ENCODE results near the gene OSTN.
"Not testable (repeated sequence)": the region's sequence is repeated elsewhere in the genome, so short reads cannot be mapped to it uniquely, and the experiment has no call there.

The OSTN gene

DNA sequence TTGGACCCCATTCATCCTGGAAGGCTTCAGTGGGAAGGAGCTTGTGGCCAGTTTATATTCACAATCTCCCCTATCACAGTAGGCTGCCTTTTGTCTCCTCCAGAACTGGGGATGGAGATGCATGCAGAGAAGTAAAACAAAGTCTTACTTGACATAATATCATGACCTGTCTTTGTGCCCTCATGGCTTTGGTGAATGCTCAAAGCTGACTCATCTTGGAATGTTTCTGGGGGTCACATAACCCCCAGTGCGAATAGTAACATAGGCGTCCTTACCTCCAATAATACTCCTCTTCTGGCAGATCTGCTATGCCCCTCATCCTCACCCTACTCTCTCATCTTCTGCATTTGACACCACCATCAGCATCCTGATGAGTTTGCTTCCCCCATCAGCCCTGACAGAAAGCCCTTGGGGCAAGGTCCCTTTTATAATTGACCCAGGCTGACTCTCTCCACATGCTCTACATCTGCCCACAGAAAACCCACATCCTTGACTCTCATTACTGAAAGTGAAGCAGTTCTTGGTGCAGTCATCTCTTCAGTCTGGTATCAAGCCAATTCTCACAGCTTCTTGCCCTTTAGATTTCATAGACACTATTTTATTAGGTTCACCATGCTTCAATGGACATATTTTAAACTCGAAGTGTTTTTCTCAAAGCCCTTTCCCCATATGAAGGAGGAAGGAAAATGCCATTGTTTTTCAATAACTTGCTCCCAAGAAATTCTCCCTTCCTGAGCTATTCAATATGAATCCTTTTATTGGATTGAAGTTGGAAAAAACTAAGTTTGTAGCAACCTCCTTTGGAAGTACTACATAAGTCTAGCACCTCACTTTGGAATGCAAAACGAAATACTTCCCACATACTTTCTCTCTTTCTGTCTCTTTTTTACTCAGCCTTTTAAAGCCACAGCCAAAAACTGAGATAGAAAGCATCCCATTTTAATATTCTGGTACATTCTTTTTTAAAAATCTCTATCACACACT is 36.6 kb downstream of the OSTN start:
- no peak for DNase-seq

DNA sequence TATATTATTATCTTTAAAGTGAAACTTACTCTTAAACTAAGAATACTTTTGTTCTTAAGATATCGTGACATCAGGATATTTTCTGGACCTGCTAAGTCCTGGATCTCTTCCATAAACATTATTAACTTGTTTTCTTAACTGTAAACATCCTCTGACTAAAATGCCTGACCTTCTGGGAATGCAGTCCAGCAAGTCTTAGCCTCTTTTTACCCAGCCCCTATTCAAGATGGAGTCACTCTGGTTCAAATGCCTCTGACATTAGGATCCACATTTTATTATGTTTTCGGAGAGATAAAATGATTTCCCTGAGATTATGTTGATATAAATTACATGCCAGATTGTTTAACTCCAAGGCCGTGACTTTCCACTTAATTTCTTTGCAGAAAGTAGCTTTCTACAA is 37.6 kb downstream of the OSTN start:
- no peak for DNase-seq

DNA sequence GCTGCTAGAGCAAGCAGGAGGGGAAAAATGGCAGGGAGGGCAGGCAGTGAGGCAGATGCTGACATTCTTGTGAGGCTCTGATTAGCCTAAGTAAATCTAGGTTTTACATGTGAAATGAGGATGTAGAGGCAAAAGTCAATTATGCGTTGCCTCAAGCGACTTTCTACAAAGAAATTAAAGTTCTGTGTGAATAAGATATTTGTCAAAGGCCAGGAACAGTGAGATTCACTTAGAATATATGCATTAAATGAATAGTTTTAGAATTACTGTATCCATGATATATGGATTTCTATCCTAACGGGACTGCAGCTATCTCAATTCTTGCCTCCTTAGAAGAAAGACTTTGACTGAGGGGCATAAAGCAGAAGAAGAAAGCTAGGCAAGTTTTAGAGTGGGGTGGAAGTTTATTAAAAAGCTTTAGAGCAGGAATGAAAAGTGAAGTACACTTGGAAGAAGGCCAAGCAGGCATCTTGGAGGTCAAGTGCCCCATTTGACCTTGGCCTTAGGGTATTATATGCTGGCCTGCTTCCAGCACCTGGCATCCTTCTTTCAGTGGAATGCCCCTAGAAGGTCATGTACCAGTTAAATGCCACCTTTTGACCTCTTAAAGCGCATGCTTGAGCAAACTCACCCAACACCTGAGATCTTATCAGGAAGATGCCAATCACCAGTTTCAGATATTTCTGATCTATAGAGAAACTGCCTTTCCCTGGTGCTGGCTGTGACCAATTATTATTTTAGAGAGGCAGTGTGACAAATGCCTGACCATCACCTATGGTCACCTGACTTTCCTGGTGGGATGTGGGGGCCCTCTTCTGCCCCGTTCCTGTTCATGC is 38.2 kb downstream of the OSTN start:
- DNase-seq, result peak; percentile 18 to 49

DNA sequence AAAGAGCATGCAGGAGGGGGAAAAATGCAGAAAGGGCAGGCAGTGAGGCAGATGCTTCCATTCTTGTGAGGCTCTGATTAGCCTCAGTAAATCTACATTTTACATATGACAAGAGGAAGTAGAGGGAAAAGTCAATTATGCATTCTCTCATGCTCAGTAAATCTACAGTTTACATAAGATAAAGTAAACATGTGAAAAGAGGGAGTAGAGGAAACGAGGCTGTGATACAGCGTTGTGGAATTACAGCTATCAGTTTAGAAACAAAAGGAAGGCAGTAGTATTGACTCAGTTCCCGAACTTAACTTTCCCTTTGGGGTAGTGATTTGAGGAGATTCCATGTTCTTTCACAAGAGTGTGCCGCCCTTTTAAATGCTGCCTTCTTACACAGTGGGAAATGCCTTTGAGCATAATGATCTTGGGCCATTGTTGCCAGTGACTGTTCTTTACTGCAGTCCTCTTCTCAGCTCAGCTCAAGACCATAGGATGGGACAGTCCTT is 39.3 kb downstream of the OSTN start:
- DNase-seq, result no peak

DNA sequence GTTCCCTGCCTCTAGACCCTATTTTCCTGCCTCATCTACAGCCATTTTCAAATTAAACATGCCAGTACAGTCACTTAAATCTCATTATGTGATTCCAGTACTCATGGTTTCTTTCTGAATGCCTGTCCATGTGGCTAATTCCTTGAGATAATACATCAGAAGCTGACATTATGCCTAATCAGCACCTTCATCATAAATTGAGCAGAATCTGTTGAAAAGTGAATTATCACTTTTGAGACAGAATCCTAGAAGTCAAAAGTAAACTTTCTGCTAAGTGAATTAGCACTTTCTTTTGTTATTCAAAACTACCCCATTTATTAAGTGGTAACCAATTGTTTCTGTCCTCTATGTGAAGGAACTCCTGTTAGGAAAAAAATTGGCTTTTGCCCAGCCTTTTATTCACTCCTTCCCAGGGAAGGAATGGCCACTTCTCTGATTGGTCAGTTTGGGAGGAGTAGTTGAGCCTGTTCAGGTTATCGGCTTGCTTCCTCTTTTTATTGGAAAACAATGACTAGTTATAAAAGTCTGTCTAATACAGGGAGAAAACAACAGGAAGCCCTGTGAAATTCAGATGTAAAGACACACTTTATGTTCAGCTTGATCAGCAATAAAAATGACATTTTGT is 40.5 kb downstream of the OSTN start:
- DNase-seq, result no peak

DNA sequence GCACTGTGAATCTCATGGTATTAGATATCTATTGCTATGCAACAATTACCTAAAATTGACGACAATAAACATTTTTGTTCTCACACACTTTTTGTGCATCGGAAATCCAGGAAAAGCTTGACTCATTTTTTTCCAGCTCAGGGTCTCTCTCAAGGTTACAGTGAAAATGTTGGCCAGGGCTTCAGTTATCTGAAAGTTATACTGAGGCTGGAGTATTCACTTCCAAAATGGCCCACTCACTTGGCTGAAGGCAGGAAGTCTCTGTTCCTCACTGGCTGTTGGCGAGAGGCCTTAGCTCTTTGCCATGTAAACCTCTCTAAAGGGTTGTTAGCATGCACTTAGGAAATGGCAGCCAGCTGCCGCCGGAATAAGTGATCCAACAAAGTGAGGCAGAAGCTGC is 41.4 kb downstream of the OSTN start:
- DNase-seq, result no peak

DNA sequence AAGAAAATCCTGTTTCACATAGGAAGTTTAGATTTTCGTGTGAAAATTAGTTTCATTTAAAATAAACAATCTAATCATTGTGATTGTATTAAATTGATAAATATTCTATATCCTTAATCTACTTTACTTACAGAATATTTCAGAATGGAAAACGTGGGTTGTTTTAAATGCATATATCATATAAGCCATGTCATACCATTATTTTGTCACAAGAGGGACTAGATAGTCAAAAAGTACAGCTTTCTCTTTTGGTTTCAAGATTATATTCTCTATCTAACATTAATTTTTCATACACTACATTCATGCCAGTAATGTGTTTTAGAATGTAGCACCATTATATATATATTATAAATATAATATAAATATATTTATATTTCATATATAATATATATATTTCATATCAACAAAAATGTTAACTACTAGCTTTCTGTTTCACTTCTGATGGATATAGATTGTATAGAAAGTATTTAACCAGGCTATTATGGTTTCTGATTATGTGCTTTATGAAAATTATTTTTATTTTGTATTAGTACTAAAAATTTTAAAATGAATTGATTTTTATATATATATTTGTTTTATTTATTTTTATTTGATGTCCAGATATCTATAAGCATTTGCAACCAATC is 45.3 kb downstream of the OSTN start:
- DNase-seq, result peak in 1 of 2 experiments; percentile 52

DNA sequence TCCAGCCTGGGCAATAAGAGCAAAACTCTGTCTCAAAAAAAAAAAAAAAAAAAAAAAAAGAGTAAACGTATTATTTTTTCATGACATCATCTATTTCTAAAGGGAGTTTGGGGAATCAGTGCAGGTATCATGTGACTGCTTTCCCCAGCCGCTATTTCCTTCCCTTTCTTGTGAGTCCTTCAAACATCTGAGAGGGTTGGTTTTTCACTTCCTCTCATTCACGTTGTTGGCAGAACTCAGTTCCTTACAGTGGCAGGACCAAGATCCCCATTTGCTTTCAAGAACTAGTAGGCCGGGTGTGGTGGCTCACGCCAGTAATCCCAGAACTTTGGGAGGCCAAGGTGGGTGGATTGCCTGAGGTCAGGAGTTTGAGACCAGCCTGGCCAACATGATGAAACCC is 47.0 kb downstream of the OSTN start:
- DNase-seq, result not testable (repeated sequence)

DNA sequence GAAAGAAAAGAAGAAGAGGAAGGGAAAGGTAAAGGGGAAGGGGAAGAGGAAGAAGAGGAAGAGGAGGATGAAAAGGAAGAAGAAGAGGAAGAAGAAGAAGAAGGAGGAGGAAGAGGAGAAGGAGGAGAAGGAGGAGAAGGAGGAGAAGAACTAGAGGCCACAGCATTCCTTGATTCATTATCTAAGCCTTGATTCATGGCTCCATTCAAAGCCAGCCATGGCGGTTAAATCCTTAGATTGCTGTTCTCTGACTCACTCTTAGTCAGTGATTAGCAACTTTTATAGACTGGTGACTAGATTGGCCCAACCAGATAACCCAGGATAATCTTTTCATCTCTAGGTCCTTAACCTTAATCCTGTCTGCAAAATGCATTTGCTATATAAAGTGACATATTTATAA is 47.6 kb downstream of the OSTN start:
- DNase-seq, result no peak

DNA sequence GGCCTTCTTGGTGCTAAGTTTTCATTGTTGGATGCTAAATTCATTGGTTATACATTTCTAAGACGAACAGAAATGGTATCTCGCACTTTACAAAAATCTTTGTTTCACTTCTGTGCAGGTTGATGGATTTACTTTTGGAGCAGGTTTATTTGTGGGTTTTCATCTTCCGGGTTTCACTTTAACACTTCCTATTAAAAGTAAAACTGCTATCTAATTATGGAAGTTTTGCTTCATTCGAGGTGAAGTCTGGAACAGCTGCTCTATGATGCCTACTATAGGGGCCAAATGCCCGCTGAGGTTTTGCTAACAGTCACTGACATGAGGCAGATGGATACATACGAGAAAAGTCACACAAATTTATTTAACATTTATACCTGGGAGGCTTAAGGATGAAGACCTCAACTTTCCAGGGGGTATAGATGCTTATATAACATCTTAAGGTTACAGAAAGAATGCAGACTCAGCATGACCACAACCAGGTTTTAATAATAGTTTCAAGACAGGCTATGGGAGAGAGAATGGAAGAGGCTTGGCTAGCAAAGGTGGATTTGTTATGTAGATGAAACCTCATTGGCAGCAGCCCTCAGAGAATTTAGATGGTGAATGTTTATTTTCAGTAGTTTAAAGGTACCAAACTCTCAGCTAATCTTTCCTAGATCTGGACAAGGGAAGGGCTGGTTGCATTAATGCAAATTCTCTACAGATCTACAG is 54.2 kb downstream of the OSTN start:
- DNase-seq, result peak in 1 of 2 experiments; percentile 12

DNA sequence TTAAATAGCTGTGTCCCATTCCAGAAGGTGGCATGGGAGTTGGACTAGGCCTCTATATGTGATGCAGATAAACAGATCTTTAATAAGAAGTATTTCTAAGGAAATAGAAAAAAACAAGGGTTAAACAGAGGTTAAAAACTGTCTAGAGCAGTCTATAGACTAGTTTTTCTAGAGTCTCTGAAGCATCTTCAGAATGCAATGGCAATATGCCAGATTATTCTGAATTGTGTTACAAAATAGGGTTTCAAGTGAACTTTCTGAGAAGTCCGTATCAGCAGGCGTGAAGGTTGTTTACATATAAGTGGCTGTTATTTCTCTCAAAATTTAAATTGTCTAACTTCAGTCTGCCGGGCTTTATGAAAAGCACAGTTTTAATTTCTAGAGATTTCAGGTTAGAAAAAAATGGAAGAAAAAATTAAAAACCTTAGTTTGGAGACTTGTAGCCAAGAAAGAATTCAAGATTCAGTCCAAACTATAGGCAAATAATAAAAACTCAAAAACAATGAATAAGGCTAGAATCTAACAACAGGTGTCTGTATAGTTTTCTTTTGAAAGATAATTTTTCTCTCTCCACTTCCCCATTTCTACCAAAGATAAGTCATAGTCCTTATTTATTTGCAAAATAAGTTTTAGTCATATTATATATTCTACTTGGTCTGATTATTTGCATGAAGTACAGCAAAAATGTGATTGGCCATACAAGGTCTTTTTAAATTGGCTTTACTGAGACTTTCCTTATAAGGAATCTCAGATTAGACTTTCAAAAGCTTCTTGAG is 55.2 kb downstream of the OSTN start:
- no peak for DNase-seq

DNA sequence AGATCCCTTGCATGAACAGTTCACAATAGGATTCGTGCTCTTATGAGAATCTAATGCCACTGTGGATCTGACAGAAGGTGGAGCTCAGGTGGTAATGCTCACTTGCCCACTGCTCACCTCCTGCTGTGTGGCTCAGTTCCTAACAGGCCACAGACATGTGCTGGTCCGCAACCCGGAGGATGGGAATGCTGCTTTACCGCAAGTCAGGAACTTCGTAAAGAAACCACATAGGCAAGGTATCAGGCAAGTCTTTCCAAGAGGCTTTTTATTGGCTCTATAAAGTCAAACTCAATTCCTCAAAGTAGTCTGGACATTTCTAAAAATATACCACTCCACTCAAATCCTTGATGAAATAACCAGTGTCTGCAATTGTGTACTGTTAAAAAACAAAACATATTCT is 56.1 kb downstream of the OSTN start:
- DNase-seq, result no peak

DNA sequence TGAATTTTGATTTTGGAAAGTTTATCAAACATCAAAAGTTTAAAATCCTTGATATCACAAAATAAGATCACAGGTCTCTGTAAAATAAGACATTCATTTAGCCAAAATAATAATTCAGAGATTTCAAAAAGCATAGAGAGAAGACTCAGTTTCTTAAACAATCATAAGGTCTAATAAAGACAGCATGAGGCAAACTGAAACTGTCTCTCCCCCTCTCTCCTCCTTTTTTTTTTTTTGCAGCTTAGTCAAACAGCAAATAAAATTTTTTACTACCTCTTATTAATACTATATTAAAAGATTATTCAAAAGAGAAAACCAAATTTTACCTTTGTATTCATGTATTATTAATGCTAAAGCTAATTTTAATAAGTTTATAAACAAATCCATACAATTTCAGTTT is 57.4 kb downstream of the OSTN start:
- DNase-seq, result no peak

DNA sequence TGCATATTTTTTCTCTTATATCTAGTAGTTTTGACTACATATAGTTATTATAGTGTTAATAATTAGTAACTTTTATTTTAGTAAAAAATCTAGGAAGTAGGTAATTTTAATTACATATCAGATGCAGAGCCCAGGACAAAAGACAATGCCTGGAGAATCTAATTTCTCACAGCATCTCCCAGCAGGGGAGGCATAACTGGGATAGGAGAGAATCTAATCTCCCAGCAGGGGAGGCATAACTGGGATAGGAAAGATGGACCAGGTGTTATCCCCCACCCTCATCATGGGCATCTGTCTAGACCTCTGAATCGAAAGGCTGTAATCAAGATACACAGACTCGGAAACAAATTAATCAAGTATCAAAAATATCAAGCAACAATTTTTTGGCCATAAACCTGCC is 58.2 kb downstream of the OSTN start:
- DNase-seq, result no peak

DNA sequence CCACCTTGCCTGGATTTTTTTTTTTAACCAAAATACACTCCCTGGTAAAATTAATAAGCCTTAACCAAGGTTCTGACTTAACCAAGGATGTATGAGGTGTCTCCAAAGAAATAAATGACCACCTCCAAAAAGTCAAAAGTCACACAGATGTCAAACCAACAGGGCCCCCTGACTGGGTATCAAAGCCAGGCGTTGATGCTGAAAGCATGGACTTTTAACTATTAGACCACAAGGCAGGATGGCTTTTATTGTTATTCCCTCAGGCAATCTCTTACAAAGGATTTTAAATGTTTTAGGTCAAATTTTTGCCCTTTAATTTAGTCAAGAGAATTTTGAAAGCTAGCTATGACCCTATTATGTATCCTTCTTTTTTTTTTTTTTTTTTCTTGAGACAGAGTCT is 60.4 kb downstream of the OSTN start:
- DNase-seq, result no peak

DNA sequence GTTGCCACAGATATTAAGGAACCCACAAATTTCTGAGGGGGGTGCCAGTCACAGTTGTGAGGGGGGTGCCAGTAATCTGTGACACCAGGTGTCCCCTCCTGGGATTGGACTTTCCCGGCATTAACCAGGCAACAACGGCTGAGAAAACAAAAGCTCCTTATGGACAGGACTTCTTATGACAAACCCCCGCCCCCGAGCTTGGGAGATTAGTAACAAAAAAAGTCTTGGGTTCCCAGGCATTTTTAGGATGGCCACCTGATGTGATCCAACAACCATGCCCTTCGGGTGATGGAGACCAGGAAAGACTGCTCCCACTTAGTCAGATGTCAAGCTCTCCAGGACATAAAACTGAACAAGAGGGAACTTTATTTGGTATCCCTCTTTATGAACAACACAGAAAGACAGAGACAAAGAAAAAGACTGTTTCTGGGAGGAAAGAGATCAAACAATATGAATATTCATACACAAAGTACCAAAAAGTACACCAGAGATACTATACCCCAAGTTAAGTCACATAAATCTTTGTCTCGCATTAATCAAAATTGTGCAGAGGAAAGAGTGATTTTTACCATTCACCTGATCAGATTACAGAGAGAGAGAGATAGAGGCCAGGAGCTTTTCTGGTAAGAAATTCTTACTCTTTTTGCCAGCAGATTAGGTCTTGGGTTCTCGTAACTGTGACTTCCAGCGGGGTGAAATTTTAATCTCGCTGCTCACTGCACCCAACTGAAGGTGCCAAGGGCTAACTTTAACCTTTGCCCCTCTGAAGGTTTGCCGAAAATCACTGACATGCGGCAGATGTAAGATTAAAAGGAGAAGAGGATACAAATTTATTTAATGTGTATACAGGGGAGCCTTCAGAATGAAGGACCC is 61.6 kb downstream of the OSTN start:
- DNase-seq, result no peak

DNA sequence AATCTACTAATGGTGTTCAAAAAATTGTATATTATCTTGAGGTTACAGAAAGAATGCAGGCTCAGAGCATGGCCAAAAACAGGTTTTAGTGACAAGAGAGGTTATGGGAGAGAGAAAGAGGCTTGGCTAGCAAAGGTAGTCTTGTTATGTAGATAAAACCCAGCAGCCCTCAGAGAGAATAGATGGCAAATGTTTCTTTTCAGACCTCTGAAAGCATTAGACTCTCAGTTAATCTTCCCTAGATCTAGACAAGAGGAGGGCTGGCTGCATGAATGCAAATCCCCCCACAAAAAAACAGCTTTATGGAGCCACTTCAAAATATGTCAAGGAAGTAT is 62.2 kb downstream of the OSTN start:
- DNase-seq, result no peak

DNA sequence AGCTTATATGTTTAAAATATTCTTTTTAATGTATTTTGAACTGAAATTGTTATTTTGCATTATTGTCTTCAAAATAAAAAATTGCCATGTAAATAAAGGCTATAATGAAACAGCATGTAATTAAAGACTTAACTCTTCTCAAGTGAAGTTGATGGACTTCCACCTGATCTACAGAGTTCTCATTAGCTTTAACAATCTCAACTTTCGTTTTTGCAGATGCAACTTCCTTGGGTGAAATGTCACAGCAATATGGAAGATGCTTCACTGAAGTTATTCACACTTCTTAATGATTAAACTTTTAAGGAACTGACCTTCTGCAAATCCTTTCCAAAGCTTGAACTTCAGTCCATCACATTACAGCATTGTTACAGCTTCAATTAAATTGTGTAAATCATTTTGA is 63.6 kb downstream of the OSTN start:
- DNase-seq, result no peak

DNA sequence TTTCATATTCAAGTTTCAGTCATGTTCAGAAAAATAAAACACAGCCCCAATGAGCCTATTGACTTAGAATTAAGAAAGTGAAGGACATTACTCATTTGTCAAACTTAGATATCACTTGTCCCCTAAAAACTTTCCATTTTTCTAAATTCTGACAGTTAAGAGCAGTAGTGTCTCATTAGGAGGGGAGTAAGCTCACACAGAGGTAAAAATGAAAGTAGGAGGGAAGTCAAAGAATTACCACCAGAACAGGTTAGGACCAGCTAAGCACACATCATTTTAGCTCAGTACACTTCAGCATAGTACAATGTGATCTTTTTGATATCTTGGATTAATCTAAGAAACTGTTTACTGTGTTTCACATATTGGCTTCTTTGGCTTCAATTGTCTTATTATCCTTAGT is 64.3 kb downstream of the OSTN start:
- no peak for DNase-seq

DNA sequence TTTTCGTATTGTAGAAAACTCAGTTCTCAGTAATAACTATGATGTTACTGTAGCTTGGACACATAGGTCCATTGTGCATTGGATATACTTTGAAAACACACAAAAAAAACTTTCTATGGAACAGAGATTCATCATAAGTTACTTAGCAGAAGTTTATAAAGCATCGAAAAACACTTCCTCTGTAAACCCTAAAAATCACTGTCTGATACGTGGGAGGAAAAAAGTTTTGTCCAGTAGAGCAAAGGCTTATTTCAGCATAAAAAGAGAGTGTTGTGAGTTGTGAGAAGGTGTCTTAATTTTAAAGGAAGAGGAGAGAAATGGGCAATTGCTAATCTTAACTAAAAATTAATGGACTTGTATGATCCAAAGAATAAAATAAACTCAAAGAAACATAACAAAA is 64.8 kb downstream of the OSTN start:
- no peak for DNase-seq
